Activated naive CD4-positive, alpha-beta T cell treated with anti-CD3 and anti-CD28 coated beads, Interleukin-2, amount 10 ng/mL, durations not matched to agents 7 days and 5 days (primary cell): Measurements from ENCODE around the gene KLHL36.

Experiments
- CTCF ChIA-PET: fragments of 350-600 bp; sonication (Branson Sonifier 250); formaldehyde crosslinking; loops from one replicate; lab custom pipeline; 2021; ENCODE audit warnings: antibody characterized with exemption; lab: Charles Lee
- DNase-seq: peaks from one replicate; pipeline ENCODE4 v3.0.0-alpha.2; 2020
- H3K27ac Mint-ChIP-seq: one replicate; pipeline ENCODE4 v1.8.0; 2021; ENCODE audit warnings: mild to moderate bottlenecking, moderate library complexity, mixed read lengths
- H3K27me3 Mint-ChIP-seq: one replicate; pipeline ENCODE4 v1.8.0; 2021; ENCODE audit warnings: mild to moderate bottlenecking, mixed read lengths
- H3K36me3 Mint-ChIP-seq: one replicate; pipeline ENCODE4 v1.8.0; 2021; ENCODE audit warnings: mixed read lengths
- H3K4me1 Mint-ChIP-seq: one replicate; pipeline ENCODE4 v1.8.0; 2021; ENCODE audit warnings: mixed read lengths
- H3K4me3 Mint-ChIP-seq: one replicate; pipeline ENCODE4 v1.8.0; 2021; ENCODE audit warnings: mild to moderate bottlenecking, moderate library complexity, mixed read lengths
- H3K9me3 Mint-ChIP-seq: one replicate; pipeline ENCODE4 v1.8.0; 2021; ENCODE audit warnings: mixed read lengths

KLHL36 gene

GRCh38 chr16:84647828-84648594 is at the start of gene KLHL36:
Gene KLHL36 (plus strand): TSS chr16:84648511. CDS start chr16:84650868, 2,357 bp downstream.
- Mint-ChIP-seq H3K27me3 (peaks cover 54% of the 10 kb centered on the region), H3K36me3 (peaks cover 35% of the 10 kb centered on the region), H3K4me1 (peaks cover 50% of the 10 kb centered on the region), H3K27ac (peak within 1 kb of the TSS; percentile 83), H3K9me3 (no peaks in the 10 kb centered on the region), H3K4me3 (peak within 1 kb of the TSS; percentile 82)
- CTCF ChIA-PET = interaction anchor here (0.8 to 1.4 kb wide), 4 partner anchors 10 to 92 kb away, joined by 3 to 4 read pairs (median 4); no protein-coding TSS in a partner anchor
- DNase-seq = peak; percentile 79

- Mint-ChIP-seq H3K36me3 (peaks cover 65% of the 10 kb centered on the region), H3K4me3 (peak overlapping the region; percentile 72), H3K27ac (peak overlapping the region; percentile 97), H3K27me3 (no peaks in the 10 kb centered on the region), H3K9me3 (no peaks in the 10 kb centered on the region), H3K4me1 (peaks cover 93% of the 10 kb centered on the region)
- CTCF ChIA-PET = interaction anchor here (0.9 to 4.9 kb wide), 9 partner anchors 9 to 93 kb away, joined by 3 to 17 read pairs (median 4); no protein-coding TSS in a partner anchor
- DNase-seq = peak; percentile 66
Measured at GRCh38 chr16:84599521-84600202, 48.6 kb upstream of the KLHL36 start.

- peaks cover 93% of the 10 kb centered on the region for H3K4me1 Mint-ChIP-seq
- DNase-seq = peak; percentile 51
Measured at GRCh38 chr16:84600343-84601229, 47.7 kb upstream of the KLHL36 start.

DNA sequence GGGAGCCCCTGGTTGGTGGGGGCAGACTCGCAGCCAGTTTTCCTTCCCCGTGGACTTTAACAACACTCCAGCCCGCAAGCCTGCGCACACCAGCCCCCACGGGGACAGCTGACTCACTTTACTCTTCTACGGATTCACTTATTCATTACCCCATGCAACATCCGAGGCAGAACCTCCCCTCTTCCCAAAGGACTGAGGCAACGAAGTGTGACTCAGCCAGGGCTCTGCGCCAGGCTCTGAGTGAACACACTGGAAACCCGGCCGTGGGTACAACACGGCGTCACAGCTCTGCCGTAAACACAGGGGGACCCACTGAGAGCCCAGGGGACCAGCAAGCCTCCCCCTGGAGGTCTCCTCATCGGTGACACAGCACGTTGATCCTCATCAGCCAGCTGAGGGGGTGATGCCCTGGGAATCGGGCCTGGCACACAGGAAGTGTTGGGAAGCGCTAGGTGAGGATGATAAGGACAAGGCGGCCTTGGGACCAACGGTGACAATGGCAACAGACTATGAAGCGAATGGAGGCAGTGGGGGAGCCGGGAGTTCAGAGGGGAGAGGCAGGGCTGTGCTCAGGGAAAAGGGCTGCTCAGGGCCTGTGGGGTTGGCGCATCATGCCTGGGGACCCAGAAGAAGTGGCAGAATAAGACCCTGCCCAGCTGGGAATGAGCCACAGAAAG is 45.0 kb upstream of the KLHL36 start:
- peaks cover 93% of the 10 kb centered on the region for H3K4me1 Mint-ChIP-seq
- CTCF ChIA-PET = interaction anchor here (0.8 to 1.2 kb wide), 2 partner anchors 84 to 92 kb away, joined by 3 read pairs; no protein-coding TSS in a partner anchor
- no peak for DNase-seq

More at GRCh38 chr16:84600343-84601229, 47.7 kb upstream of the KLHL36 start:
- Mint-ChIP-seq H3K27me3 (no peaks in the 10 kb centered on the region), H3K36me3 (peaks cover 64% of the 10 kb centered on the region), H3K9me3 (peaks cover 3% of the 10 kb centered on the region), H3K27ac (peak overlapping the region; percentile 97), H3K4me3 (peak overlapping the region; percentile 72)
- CTCF ChIA-PET = interaction anchor here (0.8 to 4.9 kb wide), 6 partner anchors 21 to 138 kb away, joined by 3 to 17 read pairs (median 6); no protein-coding TSS in a partner anchor

GRCh38 chr16:84603940-84604339 is 44.4 kb upstream of the KLHL36 start:
- CTCF ChIA-PET = interaction anchor here (0.8 kb wide), 1 partner anchor 10 kb away, joined by 3 read pairs; no protein-coding TSS in a partner anchor
- Mint-ChIP-seq H3K4me1 (peaks cover 95% of the 10 kb centered on the region), H3K27ac (no peak overlapping the region), H3K27me3 (no peaks in the 10 kb centered on the region), H3K4me3 (no peak overlapping the region), H3K9me3 (peaks cover 3% of the 10 kb centered on the region), H3K36me3 (peaks cover 70% of the 10 kb centered on the region)
- no peak for DNase-seq

More for the DNA sequence above, 45.0 kb upstream of the KLHL36 start:
- H3K4me3 Mint-ChIP-seq = peak overlapping the region; percentile 26
- peaks cover 65% of the 10 kb centered on the region for H3K36me3 Mint-ChIP-seq
- no peaks in the 10 kb centered on the region for H3K27me3 Mint-ChIP-seq
- H3K9me3 Mint-ChIP-seq = peaks cover 3% of the 10 kb centered on the region
- peak overlapping the region; percentile 82 for H3K27ac Mint-ChIP-seq

DNA sequence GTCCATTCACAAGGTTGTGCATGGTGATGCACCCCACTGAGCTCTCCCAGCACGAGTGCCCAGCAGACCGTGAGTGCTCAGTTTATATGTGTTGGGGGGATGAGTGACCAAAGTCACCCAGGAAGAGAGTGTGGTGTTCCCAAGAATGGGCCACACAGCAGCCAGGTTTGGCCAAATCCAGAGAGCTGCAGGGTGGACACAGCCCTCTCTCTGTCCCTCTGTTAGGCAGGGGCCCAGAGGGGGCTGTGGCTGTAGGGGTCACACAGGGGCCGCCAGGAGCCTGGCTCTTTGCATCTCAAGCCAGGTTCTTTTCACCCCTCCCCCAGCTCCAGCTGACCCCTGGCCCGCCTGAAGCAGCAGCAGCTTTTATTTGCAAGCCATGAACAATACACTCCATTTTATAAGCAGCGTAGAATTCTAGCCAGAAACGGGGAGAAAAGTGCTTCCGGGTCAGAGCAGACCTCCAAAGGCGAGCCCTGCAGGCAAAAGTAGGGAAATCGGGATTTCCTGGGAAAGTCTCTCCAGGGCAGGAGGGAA is 43.8 kb upstream of the KLHL36 start:
- H3K27ac Mint-ChIP-seq = peak overlapping the region; percentile 97
- no peak overlapping the region for H3K4me3 Mint-ChIP-seq
- peaks cover 74% of the 10 kb centered on the region for H3K36me3 Mint-ChIP-seq
- DNase-seq = no peak
- CTCF ChIA-PET = interaction anchor here (0.8 kb wide), 1 partner anchor 10 kb away, joined by 3 read pairs; no protein-coding TSS in a partner anchor
- peaks cover 95% of the 10 kb centered on the region for H3K4me1 Mint-ChIP-seq
- H3K27me3 Mint-ChIP-seq = no peaks in the 10 kb centered on the region
- peaks cover 3% of the 10 kb centered on the region for H3K9me3 Mint-ChIP-seq

- CTCF ChIA-PET = interaction anchor here (1.4 to 1.6 kb wide), 2 partner anchors 16 to 94 kb away, joined by 3 to 5 read pairs; no protein-coding TSS in a partner anchor
- Mint-ChIP-seq H3K4me1 (peaks cover 96% of the 10 kb centered on the region), H3K27me3 (no peaks in the 10 kb centered on the region), H3K27ac (peak overlapping the region; percentile 97), H3K9me3 (peaks cover 5% of the 10 kb centered on the region), H3K36me3 (peaks cover 76% of the 10 kb centered on the region), H3K4me3 (no peak overlapping the region)
- no peak for DNase-seq
Measured at GRCh38 chr16:84605339-84605848, 42.9 kb upstream of the KLHL36 start.

GRCh38 chr16:84606081-84606875 is 42.0 kb upstream of the KLHL36 start:
- Mint-ChIP-seq H3K4me1 (peaks cover 96% of the 10 kb centered on the region), H3K36me3 (peaks cover 77% of the 10 kb centered on the region), H3K4me3 (peak overlapping the region; percentile 71), H3K27me3 (no peaks in the 10 kb centered on the region), H3K27ac (peak overlapping the region; percentile 97), H3K9me3 (peaks cover 9% of the 10 kb centered on the region)
- peak; percentile 75 for DNase-seq
- CTCF ChIA-PET = interaction anchor here (0.5 to 2.1 kb wide), 5 partner anchors 8 to 515 kb away, joined by 3 to 8 read pairs (median 4); no protein-coding TSS in a partner anchor

DNA sequence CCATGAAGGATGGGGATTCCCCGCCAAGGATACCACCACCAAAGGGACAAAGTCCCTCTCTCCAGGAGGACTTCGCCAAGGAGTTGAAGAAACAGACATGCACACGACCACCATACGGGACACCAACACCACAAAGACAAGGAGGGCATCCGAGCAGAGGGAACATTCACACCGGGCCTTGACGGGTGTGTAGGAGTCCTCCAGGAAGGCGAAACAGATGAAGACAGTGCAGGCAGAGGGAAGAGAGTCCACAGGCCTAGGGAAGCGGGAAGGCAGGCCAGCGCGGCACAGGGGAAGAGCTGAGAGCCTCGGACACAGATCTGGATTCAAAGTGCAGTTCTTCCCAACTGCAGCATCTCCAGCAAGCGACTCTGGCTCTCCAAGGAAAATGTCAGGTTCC is 41.2 kb upstream of the KLHL36 start:
- H3K27ac Mint-ChIP-seq = peak overlapping the region; percentile 97
- CTCF ChIA-PET = interaction anchor here (0.5 to 2.1 kb wide), 3 partner anchors 9 to 515 kb away, joined by 3 to 8 read pairs (median 4); no protein-coding TSS in a partner anchor
- H3K4me1 Mint-ChIP-seq = peaks cover 96% of the 10 kb centered on the region
- no peak for DNase-seq
- no peaks in the 10 kb centered on the region for H3K27me3 Mint-ChIP-seq
- H3K36me3 Mint-ChIP-seq = peaks cover 81% of the 10 kb centered on the region
- H3K9me3 Mint-ChIP-seq = peaks cover 9% of the 10 kb centered on the region
- peak overlapping the region; percentile 71 for H3K4me3 Mint-ChIP-seq

DNA sequence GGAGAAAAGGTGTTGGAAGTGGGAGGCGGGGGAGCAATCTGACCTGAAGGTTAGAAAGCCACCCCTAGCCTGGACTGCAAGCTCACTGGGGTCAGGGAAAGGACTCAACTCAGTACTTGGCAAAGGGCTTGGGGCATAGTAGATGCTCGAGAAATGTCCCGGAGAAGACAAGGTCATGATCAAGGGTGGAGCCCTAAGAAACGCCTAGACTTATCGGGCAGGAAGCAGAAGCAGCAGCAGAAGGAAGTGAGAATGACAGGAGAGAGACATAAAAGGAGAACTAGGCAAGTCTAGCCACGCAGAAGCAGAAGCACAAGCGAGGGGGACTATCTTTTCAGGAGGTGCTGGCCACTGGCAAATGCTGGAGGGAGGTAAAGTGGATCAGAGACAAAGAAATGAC is 40.6 kb upstream of the KLHL36 start:
- Mint-ChIP-seq H3K27me3 (no peaks in the 10 kb centered on the region), H3K4me1 (peaks cover 96% of the 10 kb centered on the region), H3K4me3 (peak overlapping the region; percentile 71), H3K36me3 (peaks cover 83% of the 10 kb centered on the region), H3K27ac (peak overlapping the region; percentile 97), H3K9me3 (peaks cover 9% of the 10 kb centered on the region)
- peak; percentile 57 for DNase-seq
- CTCF ChIA-PET = interaction anchor here (1.0 to 2.1 kb wide), 5 partner anchors 10 to 101 kb away, joined by 3 to 8 read pairs (median 4); no protein-coding TSS in a partner anchor

DNA sequence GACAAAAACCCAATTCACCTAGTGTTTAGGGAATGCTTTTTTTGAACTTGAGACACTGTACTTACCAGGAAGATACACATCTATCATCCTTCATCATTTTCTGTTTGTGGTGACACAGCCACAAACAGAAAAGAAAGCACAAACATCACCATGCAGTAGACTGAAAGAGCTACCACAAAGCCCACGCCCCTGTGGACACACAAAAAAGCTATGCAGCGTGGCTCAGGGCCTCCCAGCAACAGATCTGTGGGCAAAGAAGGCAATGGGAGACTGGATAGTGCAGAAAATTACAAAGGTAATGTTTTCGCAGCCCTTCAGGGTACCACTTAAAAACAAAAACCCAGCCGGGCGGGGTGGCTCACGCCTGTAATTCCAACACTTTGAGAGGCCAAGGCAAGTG is 40.0 kb upstream of the KLHL36 start:
- H3K9me3 Mint-ChIP-seq = peaks cover 9% of the 10 kb centered on the region

More for the DNA sequence above, 40.0 kb upstream of the KLHL36 start:
- Mint-ChIP-seq H3K27ac (peak overlapping the region; percentile 97), H3K4me3 (peak overlapping the region; percentile 71), H3K27me3 (no peaks in the 10 kb centered on the region), H3K4me1 (peaks cover 96% of the 10 kb centered on the region), H3K36me3 (peaks cover 82% of the 10 kb centered on the region)
- CTCF ChIA-PET = interaction anchor here (1.0 to 1.7 kb wide), 6 partner anchors 9 to 102 kb away, joined by 3 to 6 read pairs (median 4); no protein-coding TSS in a partner anchor
- DNase-seq = peak; percentile 77
